ENCODE data around the gene C16orf46. TPM values are rescaled to one million over a fixed set of nuclear protein-coding genes. Genes with fewer than 3 reads are reported as not detected.

The C16orf46 gene
- total RNA-seq, 8 experiments from 2014 or later, result 2.4 to 7.3 (median 4.5) TPM

DNA sequence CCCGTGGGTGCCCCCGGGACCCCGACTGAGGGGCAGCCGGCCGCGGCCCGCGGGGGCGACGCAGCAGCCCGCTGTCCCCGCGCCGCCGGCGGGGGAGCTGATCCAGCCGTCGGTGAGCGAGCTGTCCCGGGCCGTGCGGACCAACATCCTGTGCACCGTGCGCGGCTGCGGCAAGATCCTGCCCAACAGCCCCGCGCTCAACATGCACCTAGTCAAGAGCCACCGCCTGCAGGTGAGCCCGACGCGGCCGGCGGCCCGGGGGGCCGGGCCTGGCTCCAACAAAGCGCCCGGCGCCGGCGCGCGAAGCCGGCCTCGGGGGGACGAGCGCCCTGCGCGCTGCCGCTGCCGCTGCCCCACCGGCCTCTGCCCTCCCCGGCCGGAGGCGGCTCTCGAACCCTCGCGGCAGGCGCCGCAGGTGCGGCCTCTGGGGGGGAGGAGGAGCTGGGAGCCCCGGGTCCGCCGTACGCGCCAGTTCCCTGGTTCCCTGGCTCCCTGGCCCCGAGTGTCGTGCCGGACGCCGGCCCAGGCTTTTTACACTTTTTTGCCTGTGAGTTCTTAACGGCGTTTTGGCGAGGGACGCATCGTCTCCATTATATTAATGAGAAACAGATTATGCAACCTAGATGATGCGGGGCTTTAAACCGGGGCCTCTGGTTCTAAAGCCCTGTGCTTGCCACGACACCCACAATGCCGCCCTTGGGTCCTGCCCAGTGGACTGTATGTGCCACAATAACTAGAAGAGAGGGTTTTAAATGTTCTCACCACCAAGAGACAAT lies 40.9 kb downstream of the C16orf46 start:
- 0 to 2% (median 0%) methylated on average over 1 to 17 of the region's 80 CpGs; no CpG with 5 or more reads in 3 of the 10 experiments for WGBS, 10 experiments
- Histone ChIP-seq H3K27ac (peak overlapping the region; percentile 71 to 89), H3K4me1 (replicated peaks in 1 of 2) (peaks cover 6 to 15% of the 10 kb centered on the region in 2 donors), H3K4me3 (peak overlapping the region; percentile 64 to 98 (median 74))
- peak; percentile 53 to 81 (median 70) for ATAC-seq (replicated peaks in 6 of 8)
- in situ Hi-C loops (cut with MboI; ENCODE audit: low pct_unique_long_range_greater_than_20kb in 2 of 9, low sequenced_read_pairs in 9 of 9, unreplicated experiment in 9 of 9), result no loop called here

DNA sequence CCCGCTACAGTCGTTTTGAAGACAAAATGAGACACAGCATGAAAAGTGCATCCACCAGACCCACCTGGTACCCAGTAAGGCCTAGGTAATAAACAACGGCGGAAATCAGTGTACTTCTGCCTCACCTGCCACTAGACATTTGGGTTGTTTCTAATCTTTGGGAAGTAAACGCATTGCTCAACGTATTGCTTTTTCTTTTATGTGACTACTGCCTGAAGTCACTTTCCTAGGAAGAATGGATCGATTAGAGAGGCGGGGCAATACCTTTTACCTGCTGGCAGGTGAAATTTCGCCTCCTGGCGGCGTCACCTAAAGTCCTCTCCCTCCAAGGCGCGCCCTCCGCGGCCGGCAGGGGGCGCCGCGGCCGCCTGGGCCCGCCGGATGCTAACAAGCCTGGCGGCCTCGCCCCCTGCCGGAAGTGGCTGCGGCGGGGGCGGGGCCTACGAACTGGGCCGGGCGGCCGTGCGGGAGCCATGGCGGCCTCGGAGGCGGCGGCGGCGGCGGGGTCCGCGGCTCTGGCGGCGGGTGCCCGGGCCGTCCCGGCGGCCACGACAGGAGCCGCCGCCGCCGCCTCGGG lies 41.6 kb downstream of the C16orf46 start, which contains the start of gene ATMIN:
TSS of gene ATMIN (plus strand) at position 445 of the 577 bp plus-strand sequence. CDS start at position 474, 29 bp downstream.
- in situ Hi-C loops (cut with MboI; ENCODE audit: low pct_unique_long_range_greater_than_20kb in 2 of 9, low sequenced_read_pairs in 9 of 9, unreplicated experiment in 9 of 9), result no loop called here
- ATAC-seq (replicated peaks in 6 of 8), result peak; percentile 77 to 97 (median 94)
- Histone ChIP-seq H3K4me3 (peak within 1 kb of the TSS; percentile 64 to 98 (median 74)), H3K4me1 (replicated peaks in 1 of 2) (peaks cover 6 to 15% of the 10 kb centered on the region in 2 donors), H3K27ac (peak within 1 kb of the TSS; percentile 71 to 89)
- WGBS, 10 experiments, result 16 to 71% (median 39%) methylated on average over 2 to 11 of the region's 54 CpGs; no CpG with 5 or more reads in 3 of the 10 experiments

DNA sequence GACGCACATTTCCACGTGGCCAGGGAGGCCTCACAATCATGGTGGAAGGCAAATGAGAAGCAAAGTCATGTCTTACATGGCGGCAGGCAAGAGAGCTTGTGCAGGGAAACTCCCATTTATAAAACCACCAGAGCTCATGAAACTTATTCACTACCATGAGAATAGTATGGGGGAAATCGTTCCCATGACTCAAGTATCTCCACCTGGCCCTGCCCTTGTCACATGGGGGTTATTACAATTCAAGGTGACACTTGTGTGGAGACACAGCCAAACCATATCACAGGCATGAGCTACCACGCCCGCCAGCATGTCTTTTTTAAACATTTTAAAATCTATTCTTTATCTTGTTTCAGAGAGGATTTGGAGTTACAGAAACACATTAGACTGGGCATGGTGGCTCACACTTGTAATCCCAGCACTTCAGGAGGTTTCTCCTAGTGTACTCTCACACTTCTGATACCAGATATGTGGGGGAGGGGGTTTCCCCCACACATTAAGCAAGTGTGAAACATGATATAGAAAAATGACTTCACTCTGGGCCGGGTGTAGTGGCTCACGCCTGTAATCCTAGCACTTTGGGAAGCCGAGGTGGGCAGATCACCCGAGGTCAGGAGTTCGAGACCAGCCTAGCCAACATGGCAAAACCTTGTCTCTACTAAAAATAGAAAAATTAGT lies 47.0 kb downstream of the C16orf46 start:
- no peak for ATAC-seq (replicated peaks in 6 of 8)
- 81 to 98% (median 95%) methylated on average over 3 to 9 of the region's 11 CpGs; no CpG with 5 or more reads in 3 of the 10 experiments for WGBS, 10 experiments
- no peak overlapping the region for H3K27ac ChIP-seq
- in situ Hi-C loops (cut with MboI; ENCODE audit: low pct_unique_long_range_greater_than_20kb in 2 of 9, low sequenced_read_pairs in 9 of 9, unreplicated experiment in 9 of 9), result no loop called here
- no peak overlapping the region for H3K4me3 ChIP-seq
- peaks cover 0 to 7% of the 10 kb centered on the region in 2 donors for H3K4me1 ChIP-seq (replicated peaks in 1 of 2)

DNA sequence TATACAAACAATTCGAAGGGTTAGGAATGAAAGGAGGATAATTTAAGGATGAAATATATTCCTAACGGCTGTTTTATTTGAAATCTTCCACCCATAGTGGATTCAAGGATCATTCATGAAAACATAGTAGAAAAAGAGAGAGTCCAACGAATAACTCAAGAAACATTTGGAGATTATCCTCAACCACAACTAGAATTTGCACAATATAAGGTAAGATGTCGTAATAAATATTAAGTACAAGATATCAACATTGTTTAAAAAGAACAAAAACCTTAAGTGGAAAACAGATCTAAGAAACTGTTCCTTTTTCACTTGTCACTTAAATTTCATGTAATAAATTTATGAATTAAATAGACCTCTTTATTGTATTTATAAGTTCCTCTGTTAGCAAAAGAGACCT lies 50.6 kb downstream of the C16orf46 start:
- 83 to 100% (median 94%) methylated on average over 3 to 4 of the region's 4 CpGs for WGBS, 10 experiments
- in situ Hi-C loops (cut with MboI; ENCODE audit: low pct_unique_long_range_greater_than_20kb in 2 of 9, low sequenced_read_pairs in 9 of 9, unreplicated experiment in 9 of 9), result no loop called here

DNA sequence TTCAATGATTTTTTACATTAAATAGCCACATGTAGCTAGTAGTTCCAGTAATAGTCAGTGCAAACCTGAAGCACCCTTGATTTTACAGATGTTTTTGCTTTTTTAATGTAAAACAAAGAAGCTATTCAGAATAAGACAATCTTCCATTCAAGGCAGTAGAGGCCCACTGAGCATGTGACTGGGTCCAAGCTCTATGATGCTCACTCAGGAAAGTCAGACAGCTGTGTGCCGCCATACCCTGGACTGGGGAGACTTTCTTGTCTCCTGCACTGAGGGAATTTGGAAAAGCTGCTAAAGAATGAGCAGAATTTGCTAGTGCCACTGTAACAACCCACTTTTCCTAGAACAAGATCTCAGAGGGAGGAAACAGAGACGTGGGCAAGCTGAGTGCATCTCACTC lies 58.5 kb downstream of the C16orf46 start:
- Histone ChIP-seq H3K4me1 (replicated peaks in 1 of 2) (no peaks in the 10 kb centered on the region), H3K27ac (no peak overlapping the region), H3K4me3 (no peak overlapping the region)
- in situ Hi-C loops (cut with MboI; ENCODE audit: low pct_unique_long_range_greater_than_20kb in 2 of 9, low sequenced_read_pairs in 9 of 9, unreplicated experiment in 9 of 9), result loop anchor here in 2 of 9 experiments (25.0 kb wide), 1 partner anchor 719 kb away; no protein-coding TSS in a partner anchor
- no peak for ATAC-seq (replicated peaks in 6 of 8)
- WGBS, 10 experiments, result 90 to 100% (median 100%) methylated on average over 1 to 2 of the region's 2 CpGs; no CpG with 5 or more reads in 4 of the 10 experiments

More for the DNA sequence above, 50.6 kb downstream of the C16orf46 start:
- ATAC-seq (replicated peaks in 6 of 8), result no peak
- Histone ChIP-seq H3K4me3 (no peak overlapping the region), H3K4me1 (replicated peaks in 1 of 2) (no peaks in the 10 kb centered on the region), H3K27ac (no peak overlapping the region)

DNA sequence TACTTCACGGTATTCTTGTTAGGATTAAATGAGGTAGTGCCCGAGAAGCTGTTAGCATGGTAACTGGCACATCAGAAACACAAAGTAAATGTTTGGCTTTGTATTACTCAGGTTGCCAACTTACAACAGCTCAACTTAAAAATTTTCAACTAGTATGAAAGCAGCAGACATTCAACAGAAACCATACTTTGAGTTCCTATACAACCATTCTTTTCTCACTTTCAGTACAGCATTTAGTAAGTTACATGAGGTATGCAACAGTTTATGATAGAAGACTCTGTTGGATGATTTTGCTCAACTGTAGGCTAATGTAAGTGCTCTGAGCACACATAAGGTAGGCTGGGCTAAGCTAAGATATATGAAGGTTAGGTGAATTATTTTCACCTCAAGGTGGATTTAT lies 62.4 kb downstream of the C16orf46 start:
- Histone ChIP-seq H3K4me3 (no peak overlapping the region), H3K27ac (no peak overlapping the region), H3K4me1 (replicated peaks in 1 of 2) (no peaks in the 10 kb centered on the region)
- no peak for ATAC-seq (replicated peaks in 6 of 8)
- WGBS, 10 experiments, result 84 to 100% (median 100%) methylated on average over 1 to 2 of the region's 2 CpGs; no CpG with 5 or more reads in 1 of the 10 experiments
- in situ Hi-C loops (cut with MboI; ENCODE audit: low pct_unique_long_range_greater_than_20kb in 2 of 9, low sequenced_read_pairs in 9 of 9, unreplicated experiment in 9 of 9), result loop anchor here in 2 of 9 experiments (25.0 kb wide), 1 partner anchor 723 kb away; no protein-coding TSS in a partner anchor

DNA sequence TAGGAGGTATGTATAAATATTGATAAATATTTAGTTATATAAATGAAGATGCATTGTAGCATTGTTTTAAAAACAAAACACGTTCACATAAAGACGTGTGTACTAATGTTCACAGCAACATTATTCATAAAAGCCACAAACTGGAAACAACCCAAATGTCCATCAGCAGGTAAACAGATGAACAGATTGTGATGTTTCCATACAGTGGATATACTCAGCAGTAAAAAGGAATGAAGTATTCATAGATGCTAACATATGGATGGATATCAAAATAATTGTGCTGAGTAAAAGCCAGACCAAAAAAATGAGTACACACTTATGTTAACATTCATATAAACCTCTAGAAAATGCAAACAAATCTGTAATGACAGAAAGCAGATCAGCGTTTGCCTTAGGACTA lies 64.1 kb downstream of the C16orf46 start:
- Histone ChIP-seq H3K4me1 (replicated peaks in 1 of 2) (peaks cover 1 to 3% of the 10 kb centered on the region in 2 donors), H3K27ac (no peak overlapping the region), H3K4me3 (no peak overlapping the region)
- 90 to 100% (median 100%) methylated on average over 1 to 3 of the region's 3 CpGs; no CpG with 5 or more reads in 1 of the 10 experiments for WGBS, 10 experiments
- in situ Hi-C loops (cut with MboI; ENCODE audit: low pct_unique_long_range_greater_than_20kb in 2 of 9, low sequenced_read_pairs in 9 of 9, unreplicated experiment in 9 of 9), result loop anchor here in 2 of 9 experiments (25.0 kb wide), 1 partner anchor 724 kb away; no protein-coding TSS in a partner anchor
- no peak for ATAC-seq (replicated peaks in 6 of 8)

Other genes with a start within 250 kb of the C16orf46 start
- 10 to 100 TPM; 36.6 to 76.1 (median 53.9) TPM for gene CMC2, start 70.4 kb downstream of the C16orf46 start, total RNA-seq
- 10 to 100 TPM in 3 of 8 experiments, 1 to 10 TPM in 5; 3.2 to 38.2 (median 6.6) TPM for gene CENPN, start 70.0 kb downstream of the C16orf46 start, total RNA-seq
- 10 to 100 TPM; 28.7 to 54.3 (median 31.4) TPM for gene ATMIN, start 41.4 kb downstream of the C16orf46 start, total RNA-seq
- gene GCSH, start 19.2 kb upstream of the C16orf46 start, total RNA-seq, result 100 to 1,000 TPM in 2 of 8 experiments, 10 to 100 TPM in 6; 43.1 to 177 (median 50.1) TPM
- 1 to 10 TPM in 1 of 8 experiments, under 1 TPM in 7; 0.05 to 1.5 (median 0.39) TPM for gene BCO1, start 161.5 kb upstream of the C16orf46 start, total RNA-seq
- gene GAN, start 237.7 kb upstream of the C16orf46 start, total RNA-seq, result 10 to 100 TPM in 3 of 8 experiments, 1 to 10 TPM in 5; 6.2 to 14.5 (median 9.9) TPM

Measured in motor neuron (in vitro differentiated cells).